ENCODE measurements around the gene ARID1A. TPM values are rescaled to one million over a fixed set of nuclear protein-coding genes. Genes with fewer than 3 reads are reported as not detected.

Gene ARID1A
- total and polyA plus RNA-seq, 2 donors (not counting 3 experiments of a cell fraction or from before 2014, with no cell fraction given) = 36.9 to 77.2 TPM

DNA sequence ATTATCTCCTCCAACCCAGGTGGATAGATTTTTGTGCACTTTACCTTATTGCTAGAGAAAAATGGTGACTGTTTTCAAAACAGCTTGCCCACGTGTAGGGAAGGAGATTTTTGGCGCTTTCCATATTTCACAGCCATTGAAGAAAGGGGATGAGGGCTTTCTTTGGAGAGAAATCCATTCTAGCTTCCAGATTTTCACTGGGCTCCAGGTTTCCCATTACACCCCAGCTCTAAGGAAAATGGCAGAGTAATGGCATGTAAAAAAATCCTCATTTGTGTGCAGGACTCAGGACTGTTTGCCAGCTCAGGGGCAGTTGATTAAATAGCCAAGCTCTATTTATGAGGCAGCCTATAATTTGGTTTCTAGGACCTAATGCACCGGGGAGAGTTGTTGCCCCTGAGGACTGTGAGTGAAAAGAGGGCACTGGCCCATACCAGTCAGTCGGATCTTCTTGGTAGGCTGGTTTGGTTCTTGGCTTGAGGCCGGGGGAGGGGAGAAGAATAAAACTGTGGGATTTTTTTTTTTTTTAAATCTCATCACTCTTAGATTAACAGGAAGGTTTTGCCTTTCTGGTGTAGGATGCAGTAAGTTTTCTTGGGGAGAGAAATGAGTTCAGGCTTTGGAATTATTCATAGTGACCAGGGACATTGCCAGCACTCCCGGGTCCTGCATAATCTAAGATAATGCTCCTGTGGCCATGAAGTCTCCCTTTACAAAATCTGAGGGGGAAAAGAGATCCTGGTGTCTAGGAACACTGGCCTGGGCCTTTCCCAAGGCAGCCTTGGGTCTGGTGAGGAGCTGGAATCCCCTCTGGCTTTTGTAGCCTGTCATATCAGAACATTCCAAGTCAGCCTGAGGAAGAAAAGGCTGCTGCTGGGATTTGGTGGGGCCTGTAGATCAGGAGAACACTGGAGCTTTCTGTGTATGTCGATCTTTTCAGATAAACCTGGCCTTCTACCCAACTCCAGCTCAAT lies 1.9 kb upstream of the ARID1A start:
- H4K20me1 ChIP-seq (replicated peaks; ENCODE audit: control insufficient read depth, extremely low read depth, insufficient read depth, low read length) = peaks cover 5% of the 10 kb centered on the region
- dilution Hi-C loops (cut with MboI; ENCODE audit: extremely low pct_ligation_motif_present, low sequenced_read_pairs) = no loop called here
- intact Hi-C loops (cut with micrococcal nuclease) = loop anchor here (10.0 kb wide), 1 partner anchor 1861 kb away; the partner anchor contains the start of gene TRNAU1AP
- H3K9me1 ChIP-seq (replicated peaks; ENCODE audit: control insufficient read depth, extremely low read depth, insufficient read depth, low read length) = no peaks in the 10 kb centered on the region
- no peaks in the 10 kb centered on the region for H3K9me3 ChIP-seq (replicated peaks; ENCODE audit: control insufficient read depth, insufficient read depth, low read length)
- no peaks in the 10 kb centered on the region for H3K36me3 ChIP-seq (ENCODE audit: control insufficient read depth in 2 of 2, extremely low read depth in 1 of 2, insufficient read depth in 2 of 2, low read length in 2 of 2)
- H2AFZ ChIP-seq (ENCODE audit: low read depth, low read length) = peak overlapping the region; percentile 5
- peak overlapping the region in 1 of 3 experiments; percentile 73 for H3K4me3 ChIP-seq (replicated peaks in 1 of 3; ENCODE audit: insufficient read depth in 1 of 3, low read depth in 1 of 3, low read length in 3 of 3)
- H3K4me2 ChIP-seq (ENCODE audit: insufficient read depth, low read length) = peak overlapping the region; percentile 91
- TF ChIP-seq EZH2 (IDR thresholded peaks at IDR 0.05; ENCODE audit: borderline replicate concordance, low read depth, low read length, severe bottlenecking) (no peak), GATA2 (IDR thresholded peaks at IDR 0.05; ENCODE audit: insufficient read depth, insufficient read length, low read depth, low read length) (no peak), POLR2AphosphoS5 (IDR thresholded peaks at IDR 0.05; ENCODE audit: insufficient read depth, low read depth, low read length) (no peak), POLR2A (IDR thresholded peaks at IDR 0.05; ENCODE audit: low read depth, low read length) (no peak), MYC (IDR thresholded peaks at IDR 0.05; ENCODE audit: low read depth, low read length) (no peak), FOS (IDR thresholded peaks at IDR 0.05; ENCODE audit: borderline replicate concordance, insufficient read depth, low read length) (no peak), JUN (IDR thresholded peaks at IDR 0.05; ENCODE audit: borderline replicate concordance, insufficient read depth, insufficient read length, low read depth) (no peak)
- TF ChIP-seq, protein P1, sequence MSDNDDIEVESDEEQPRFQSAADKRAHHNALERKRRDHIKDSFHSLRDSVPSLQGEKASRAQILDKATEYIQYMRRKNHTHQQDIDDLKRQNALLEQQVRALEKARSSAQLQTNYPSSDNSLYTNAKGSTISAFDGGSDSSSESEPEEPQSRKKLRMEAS (IDR thresholded peaks at IDR 0.05; ENCODE audit: insufficient read depth, insufficient read length) = no peak
- TF ChIP-seq, protein P2, sequence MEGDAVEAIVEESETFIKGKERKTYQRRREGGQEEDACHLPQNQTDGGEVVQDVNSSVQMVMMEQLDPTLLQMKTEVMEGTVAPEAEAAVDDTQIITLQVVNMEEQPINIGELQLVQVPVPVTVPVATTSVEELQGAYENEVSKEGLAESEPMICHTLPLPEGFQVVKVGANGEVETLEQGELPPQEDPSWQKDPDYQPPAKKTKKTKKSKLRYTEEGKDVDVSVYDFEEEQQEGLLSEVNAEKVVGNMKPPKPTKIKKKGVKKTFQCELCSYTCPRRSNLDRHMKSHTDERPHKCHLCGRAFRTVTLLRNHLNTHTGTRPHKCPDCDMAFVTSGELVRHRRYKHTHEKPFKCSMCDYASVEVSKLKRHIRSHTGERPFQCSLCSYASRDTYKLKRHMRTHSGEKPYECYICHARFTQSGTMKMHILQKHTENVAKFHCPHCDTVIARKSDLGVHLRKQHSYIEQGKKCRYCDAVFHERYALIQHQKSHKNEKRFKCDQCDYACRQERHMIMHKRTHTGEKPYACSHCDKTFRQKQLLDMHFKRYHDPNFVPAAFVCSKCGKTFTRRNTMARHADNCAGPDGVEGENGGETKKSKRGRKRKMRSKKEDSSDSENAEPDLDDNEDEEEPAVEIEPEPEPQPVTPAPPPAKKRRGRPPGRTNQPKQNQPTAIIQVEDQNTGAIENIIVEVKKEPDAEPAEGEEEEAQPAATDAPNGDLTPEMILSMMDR (IDR thresholded peaks at IDR 0.05; ENCODE audit: extremely low read depth in 1 of 2, insufficient read depth in 1 of 2, low read depth in 1 of 2, low read length in 2 of 2) = no peak
- no peaks in the 10 kb centered on the region for H3K27me3 ChIP-seq (ENCODE audit: control insufficient read depth in 2 of 2, insufficient read depth in 2 of 2, low read length in 2 of 2)
- DNase-seq (ENCODE audit: low read depth, low spot score) (no peak), FAIRE-seq (no peak)
- ChIA-PET CTCF (interaction anchor here (0.7 to 4.1 kb wide), 13 partner anchors 11 to 269 kb away, joined by 3 to 67 read pairs (median 4); partner anchors contain the start of gene PIGV), POLR2A (interaction anchor here (0.6 to 1.6 kb wide), 7 partner anchors 8 to 196 kb away, joined by 3 to 5 read pairs (median 3); partner anchors contain the start of gene GPN2)
- peaks cover 34% of the 10 kb centered on the region for H3K4me1 ChIP-seq (ENCODE audit: control insufficient read depth, extremely low read depth, insufficient read depth, low read length)
- BruUV-seq (replicated peaks) = no TSS peak
- H3K79me2 ChIP-seq (ENCODE audit: control insufficient read depth, insufficient read depth, low read length) = peaks cover 27% of the 10 kb centered on the region
- peak overlapping the region; percentile 75 for H3K9ac ChIP-seq (replicated peaks; ENCODE audit: extremely low read depth, insufficient read depth, low read length)
- H3K27ac ChIP-seq (ENCODE audit: insufficient read depth, low read depth, low read length) = peak overlapping the region; percentile 67
